Measurements from ENCODE around the gene TBL3. TPM values are rescaled to one million over a fixed set of nuclear protein-coding genes. Genes with fewer than 3 reads are reported as not detected.

TBL3 gene
- polyA plus RNA-seq, 2 of the 4 experiments (the other 2 are of a cell fraction), result 21.9 to 42.8 TPM

- Histone ChIP-seq H3K27ac (peak overlapping the region; percentile 51 to 76), H3K4me2 (peak overlapping the region; percentile 79), H3K4me3 (peak overlapping the region; percentile 10; the same call in 1 of the 3 replicates), H3K9me3 (no peaks in the 10 kb centered on the region), H3K4me1 (peaks cover 75% of the 10 kb centered on the region)
- peak; percentile 73 to 92 for DNase-seq (ENCODE audit: low read depth in 1 of 2, low spot score in 1 of 2)
- no peak for FAIRE-seq
- ATAC-seq, result peak; percentile 40 to 75
- ChIA-PET CTCF (interaction anchor here (0.7 to 19.7 kb wide), 3 partner anchors 12 to 40 kb away, joined by 3 to 196 read pairs (median 3); partner anchors contain the start of gene ZNF598), POLR2A (interaction anchor here (0.6 to 1.6 kb wide), 4 partner anchors 10 to 661 kb away, joined by 3 to 7 read pairs (median 5); partner anchors contain the start of genes RPS2 and TRAF7)
- 72% methylated on average over 41 of the region's 96 CpGs for WGBS (ENCODE audit: missing lambda C conversion rate)
- TF ChIP-seq MAX (IDR thresholded peaks at IDR 0.05), result peak; percentile 85
- TF ChIP-seq RCOR1 (IDR thresholded peaks at IDR 0.05; ENCODE audit: low read depth, low read length), result no peak
- no peak for TF ChIP-seq MAZ (IDR thresholded peaks at IDR 0.05; ENCODE audit: borderline replicate concordance, low read depth, low read length)
- TF ChIP-seq PBX3 (IDR thresholded peaks at IDR 0.05), result no peak
- TF ChIP-seq CTCF (IDR thresholded peaks at IDR 0.05), result no peak
- no peak for TF ChIP-seq KDM1A (IDR thresholded peaks at IDR 0.05; ENCODE audit: low read depth)
- TF ChIP-seq JUN (IDR thresholded peaks at IDR 0.05), result no peak
- TF ChIP-seq EP300 (IDR thresholded peaks at IDR 0.05), result no peak
- TF ChIP-seq GATA3 (IDR thresholded peaks at IDR 0.05; ENCODE audit: borderline replicate concordance), result no peak
- TF ChIP-seq FOSB (CRISPR knock-in tag; IDR thresholded peaks at IDR 0.05), result no peak
- TF ChIP-seq ZFP36 (IDR thresholded peaks at IDR 0.05; ENCODE audit: borderline replicate concordance, partially characterized antibody), result no peak
- no peak for TF ChIP-seq HMGXB4 (CRISPR knock-in tag; IDR thresholded peaks at IDR 0.05; ENCODE audit: borderline replicate concordance)
- no peak for TF ChIP-seq TFCP2L1 (CRISPR knock-in tag; IDR thresholded peaks at IDR 0.05)
- TF ChIP-seq CHD2 (IDR thresholded peaks at IDR 0.05; ENCODE audit: low read length, partially characterized antibody), result no peak
- TF ChIP-seq ZNF302 (CRISPR knock-in tag; IDR thresholded peaks at IDR 0.05), result no peak
- no peak for TF ChIP-seq ATOH8 (CRISPR knock-in tag; IDR thresholded peaks at IDR 0.05; ENCODE audit: low read depth)
- no peak for TF ChIP-seq CBX8 (IDR thresholded peaks at IDR 0.05)
- TF ChIP-seq JUNB (IDR thresholded peaks at IDR 0.05), result no peak
- no peak for TF ChIP-seq FOSL2 (IDR thresholded peaks at IDR 0.05)
- TF ChIP-seq FOSL2 (CRISPR knock-in tag; IDR thresholded peaks at IDR 0.05), result no peak
- no peak for TF ChIP-seq RFX5 (IDR thresholded peaks at IDR 0.05)
- TF ChIP-seq ESRRA (IDR thresholded peaks at IDR 0.05; ENCODE audit: borderline replicate concordance, low read length), result no peak
- no peak; the same call in 1 of the 2 replicates for TF ChIP-seq POLR2A (IDR thresholded peaks at IDR 0.05; ENCODE audit: low read length)
- TF ChIP-seq TP53 (CRISPR knock-in tag; IDR thresholded peaks at IDR 0.05), result peak; percentile 73; the same call in 1 of the 2 replicates
- peak; percentile 76; the same call in 1 of the 2 replicates for TF ChIP-seq HOXB5 (CRISPR knock-in tag; IDR thresholded peaks at IDR 0.05)
- TF ChIP-seq MYC (IDR thresholded peaks at IDR 0.05; ENCODE audit: borderline replicate concordance, low read length), result no peak
- TF ChIP-seq HOXB13 (CRISPR knock-in tag; IDR thresholded peaks at IDR 0.05; ENCODE audit: low read depth), result peak; percentile 63; the same call in 1 of the 2 replicates
- no peak for TF ChIP-seq BHLHE40 (IDR thresholded peaks at IDR 0.05; ENCODE audit: low read depth, low read length)
- TF ChIP-seq NFE2L2 (conservative IDR thresholded peaks at IDR 0.05; ENCODE audit: low read length), result no peak
- no peak for TF ChIP-seq HES2 (IDR thresholded peaks at IDR 0.05)
- TF ChIP-seq E2F6 (IDR thresholded peaks at IDR 0.05; ENCODE audit: borderline replicate concordance, low read depth), result peak; percentile 86
- TF ChIP-seq RAD21 (conservative IDR thresholded peaks at IDR 0.05 in 1 of 2, IDR thresholded peaks at IDR 0.05 in 1 of 2), result no peak
- TF ChIP-seq EHF (CRISPR knock-in tag; IDR thresholded peaks at IDR 0.05), result peak; percentile 79
- no peak for TF ChIP-seq SREBF2 (IDR thresholded peaks at IDR 0.05)
- no peak for TF ChIP-seq POLR2AphosphoS2 (conservative IDR thresholded peaks at IDR 0.05; ENCODE audit: low read length)
- TF ChIP-seq HDAC2 (IDR thresholded peaks at IDR 0.05), result no peak
- TF ChIP-seq KDM5A (IDR thresholded peaks at IDR 0.05), result no peak
Observed at GRCh38 chr16:1991948-1992703, 20.3 kb downstream of the TBL3 start.
